GM18519 (cell line): ENCODE measurements around the gene PARVA.

Experiments used
- ATAC-seq: cut with Tn5 transposase; IDR thresholded peaks from one replicate; pipeline ENCODE4 v1.9.1; 2021; ENCODE audit warnings: mild to moderate bottlenecking, moderate library complexity; ENCODE audit not compliant: unreplicated experiment, low FRiP score

The PARVA gene

DNA sequence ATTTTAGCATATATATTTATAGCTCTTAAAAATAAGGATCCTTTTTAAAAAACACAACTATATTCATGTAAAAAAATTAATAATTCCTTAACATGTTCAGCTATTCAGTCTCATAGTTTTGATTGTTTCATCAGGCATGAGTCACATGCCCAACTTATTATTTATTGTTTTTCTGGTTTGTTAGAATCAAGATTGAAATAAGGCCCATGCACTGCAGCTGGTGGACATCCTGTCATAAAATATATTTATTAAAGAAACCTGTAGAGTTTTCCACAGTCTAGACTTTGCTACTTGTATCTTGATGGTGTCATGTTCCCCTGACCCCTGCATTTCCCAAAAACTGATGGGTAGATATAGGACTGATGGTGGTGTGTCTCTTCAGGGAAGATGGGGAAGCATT lies 77.4 kb downstream of the PARVA start:
- ATAC-seq, result no peak

DNA sequence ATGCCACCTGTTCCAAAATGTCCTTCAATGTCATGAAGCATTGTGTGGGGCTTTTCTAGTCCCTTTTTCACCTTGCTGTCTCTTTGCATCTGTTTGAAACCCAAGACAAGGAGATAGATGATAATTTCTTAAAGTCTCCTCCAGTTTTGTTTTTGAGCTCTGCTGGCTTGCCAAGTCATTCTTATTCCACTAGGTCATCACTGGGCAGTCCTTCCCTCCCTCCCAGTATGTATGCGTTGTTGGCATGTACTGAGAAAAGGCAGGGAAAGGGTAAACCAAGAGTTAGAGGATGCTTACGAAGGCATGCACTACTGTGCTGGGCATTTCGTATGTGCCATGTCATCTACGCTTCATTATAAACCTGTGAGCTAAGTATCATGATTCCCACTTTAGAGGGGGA lies 78.6 kb downstream of the PARVA start:
- ATAC-seq, result no peak

DNA sequence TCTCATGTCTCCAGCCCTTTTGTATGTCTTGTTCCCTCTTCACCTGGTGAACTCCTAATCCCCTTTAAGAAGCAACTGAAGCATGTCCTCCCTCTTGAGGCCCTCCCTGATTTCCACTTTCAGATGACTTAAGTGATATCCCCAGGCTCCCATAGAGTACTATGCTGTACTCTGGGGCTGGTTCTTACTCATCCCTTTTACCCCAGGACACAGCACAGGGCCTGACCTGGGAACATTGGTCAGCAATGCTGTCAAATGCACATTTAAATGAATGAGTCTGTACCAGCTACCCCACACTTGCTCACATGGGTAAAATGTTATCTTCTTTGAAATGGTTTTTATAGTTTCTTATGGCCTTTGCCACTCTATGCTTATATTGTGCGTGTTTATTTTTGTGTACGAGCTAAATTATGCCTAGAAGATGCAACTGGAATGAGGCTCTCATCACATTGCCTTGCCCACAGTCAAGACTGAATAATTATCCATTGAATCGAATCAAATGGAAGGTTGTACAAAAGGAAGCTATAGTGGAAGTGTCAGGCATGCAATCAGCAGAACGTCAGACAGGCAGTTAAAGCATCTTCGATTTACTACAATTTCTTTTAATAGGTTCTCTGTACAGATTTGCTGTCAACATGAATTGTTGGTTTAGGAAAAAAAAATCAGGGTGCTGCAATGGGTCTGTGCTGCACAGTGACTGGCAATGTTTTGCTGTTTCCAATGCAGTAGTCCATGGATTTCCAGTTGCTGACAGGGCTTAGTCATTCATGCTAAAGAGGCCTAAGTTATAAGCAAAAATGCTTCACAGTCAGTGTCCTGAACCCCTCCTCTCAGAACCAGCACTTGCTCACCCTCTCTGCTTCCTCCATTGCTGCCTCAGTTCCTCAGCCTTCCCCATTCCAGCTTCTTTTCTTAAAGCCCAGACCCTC lies 79.5 kb downstream of the PARVA start:
- ATAC-seq, result no peak

DNA sequence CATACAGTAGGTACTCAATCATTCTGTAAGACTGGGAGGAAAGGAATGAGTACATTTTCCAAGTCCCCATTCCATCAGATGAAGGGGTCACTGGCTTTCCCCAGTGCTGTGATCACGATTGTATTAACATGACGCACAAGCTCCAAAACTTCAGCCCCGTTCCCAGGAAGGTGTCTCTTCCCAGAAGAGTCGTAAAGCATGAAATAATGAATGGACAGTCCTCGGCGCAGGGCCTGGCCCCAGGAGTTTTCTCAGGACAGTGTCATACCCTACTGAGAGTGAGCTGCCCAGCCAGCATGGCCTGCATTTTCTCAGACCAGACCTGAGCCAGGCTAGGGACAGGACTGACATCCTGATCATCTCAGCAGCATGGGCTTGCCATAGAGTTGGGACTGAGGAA lies 80.7 kb downstream of the PARVA start:
- no peak for ATAC-seq

DNA sequence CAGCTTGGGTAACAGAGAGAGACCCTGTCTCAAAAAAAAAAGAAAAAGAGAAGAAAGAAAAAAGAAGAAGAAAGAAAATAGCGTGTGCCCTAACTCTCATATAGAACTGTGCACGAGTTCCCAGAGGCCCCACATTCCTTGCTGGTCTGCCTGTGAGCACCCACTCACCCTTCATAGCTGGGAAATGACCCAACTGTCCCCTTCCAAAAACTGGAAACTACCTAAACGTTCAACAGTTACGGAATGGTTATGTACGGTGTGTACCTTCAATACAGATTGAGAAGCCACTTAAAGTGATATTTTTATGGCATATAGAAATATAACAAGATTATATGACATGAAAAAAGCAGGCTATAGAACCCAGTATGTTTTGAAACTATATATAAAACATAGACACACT lies 82.0 kb downstream of the PARVA start:
- no peak for ATAC-seq

DNA sequence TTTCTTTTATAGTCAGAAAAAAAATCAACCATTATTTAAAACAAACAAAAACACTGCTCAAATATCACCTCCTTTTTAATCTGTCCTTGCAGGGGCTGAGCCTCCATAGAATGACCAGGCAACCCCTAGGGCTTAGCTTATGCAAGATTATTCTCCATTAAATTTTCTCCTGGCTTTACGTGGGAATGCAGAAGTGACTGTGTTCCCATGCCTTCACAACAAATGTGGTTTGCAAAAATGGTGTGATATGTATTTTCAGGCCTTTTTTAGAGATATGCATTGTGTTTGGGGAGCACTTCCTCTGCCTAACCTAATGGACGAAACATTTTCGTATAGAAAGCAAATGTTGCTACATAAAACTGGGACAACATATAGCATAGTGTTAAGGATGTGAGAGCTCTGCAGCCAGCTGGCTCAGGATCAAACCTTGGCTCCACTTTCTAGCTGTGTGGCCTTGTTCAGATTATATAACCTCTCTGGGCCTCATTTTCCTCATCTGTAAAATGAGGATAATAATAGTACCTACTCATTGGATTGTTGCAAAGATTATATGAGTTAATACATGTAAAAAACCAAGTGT lies 82.6 kb downstream of the PARVA start:
- no peak for ATAC-seq

DNA sequence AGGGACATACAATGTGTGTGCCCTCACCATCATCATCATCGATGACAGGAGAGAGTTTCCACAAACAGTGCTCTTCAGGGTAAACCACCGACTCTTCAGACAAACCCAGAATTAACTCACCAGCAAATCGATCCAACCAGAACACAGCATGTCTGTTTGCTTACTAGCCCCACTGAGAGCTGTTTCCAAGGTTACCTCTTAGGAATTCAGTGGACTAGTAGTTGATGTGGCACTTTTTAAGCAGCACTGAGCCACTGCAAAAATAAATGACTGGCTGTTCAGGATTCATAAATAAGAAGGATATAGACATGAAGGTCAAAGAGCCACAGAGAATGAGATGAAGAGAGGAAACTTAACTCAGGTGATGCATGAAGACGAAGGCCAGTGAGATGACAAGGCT lies 83.1 kb downstream of the PARVA start:
- ATAC-seq, result no peak

DNA sequence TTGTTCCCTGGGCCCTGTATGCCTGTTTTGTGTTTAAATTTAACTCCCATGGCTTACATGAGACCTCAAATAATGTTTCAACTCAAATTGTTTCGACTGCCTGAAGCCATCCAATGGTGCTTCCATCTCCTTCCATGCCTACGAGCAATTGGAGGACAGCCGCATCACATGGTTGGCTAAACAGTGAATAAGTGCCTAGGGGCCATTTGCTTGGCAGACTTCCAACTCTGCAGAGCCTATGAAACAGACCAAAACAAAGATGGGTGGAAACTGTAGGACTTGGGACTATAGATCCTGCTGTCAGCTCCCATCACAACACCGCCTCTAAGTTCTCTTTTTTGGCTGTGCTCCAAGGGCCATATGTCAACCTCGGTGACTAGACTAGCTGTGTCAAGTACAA lies 84.1 kb downstream of the PARVA start:
- no peak for ATAC-seq

DNA sequence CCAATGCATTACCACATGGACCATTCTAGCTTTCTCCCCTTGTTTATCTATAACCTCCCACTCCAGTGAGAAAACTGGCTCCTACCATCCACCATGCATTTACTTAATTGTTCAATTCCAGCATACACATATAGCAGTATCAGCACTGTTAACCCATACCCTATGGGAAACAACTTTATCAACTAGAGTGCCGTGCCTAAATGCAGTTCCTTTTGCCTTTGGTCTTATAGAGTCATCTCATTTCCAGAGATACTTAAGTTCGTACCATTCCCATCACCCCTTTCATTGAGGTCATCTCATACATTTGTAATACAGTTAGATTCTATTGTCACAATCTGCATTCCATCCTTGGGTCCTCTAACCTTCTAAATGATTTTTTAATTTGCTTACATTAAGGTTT lies 86.9 kb downstream of the PARVA start:
- no peak for ATAC-seq

DNA sequence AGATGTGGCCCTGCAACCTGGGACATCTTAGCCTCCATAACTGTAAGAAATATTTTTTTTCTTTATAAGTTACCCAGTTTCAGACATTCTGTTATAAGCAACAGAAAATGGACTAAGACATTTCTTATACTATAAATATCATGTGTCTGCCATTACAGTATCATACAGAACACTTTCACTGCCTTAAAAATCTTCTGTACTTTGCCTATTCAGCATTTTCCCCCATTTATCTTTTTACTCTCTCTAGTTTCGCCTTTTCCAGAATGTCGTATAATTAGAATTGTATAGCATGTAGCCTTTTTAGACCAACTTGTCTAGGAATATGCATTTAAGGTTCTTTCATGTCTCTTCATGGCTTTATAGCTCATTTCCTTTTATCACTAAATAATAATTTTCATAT lies 88.0 kb downstream of the PARVA start:
- no peak for ATAC-seq

DNA sequence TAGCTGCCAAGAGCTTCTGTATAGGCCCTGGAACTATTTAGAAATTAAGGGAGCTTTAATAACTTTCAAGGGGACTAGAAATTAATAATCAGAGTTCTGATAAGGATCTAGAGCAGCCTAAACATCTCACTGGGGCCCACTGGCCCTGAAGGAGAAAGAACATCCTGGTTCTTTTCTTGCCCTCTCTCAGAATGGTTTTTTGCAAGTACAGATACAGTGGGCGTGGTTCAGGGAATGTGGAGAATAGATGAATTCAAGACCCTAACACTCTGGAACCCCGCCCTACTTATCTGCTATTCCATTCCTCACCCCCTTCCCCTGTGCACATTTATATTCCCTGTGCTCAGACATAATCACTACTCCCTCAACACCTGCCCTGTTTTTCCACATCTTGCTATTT lies 90.2 kb downstream of the PARVA start:
- ATAC-seq, result no peak

DNA sequence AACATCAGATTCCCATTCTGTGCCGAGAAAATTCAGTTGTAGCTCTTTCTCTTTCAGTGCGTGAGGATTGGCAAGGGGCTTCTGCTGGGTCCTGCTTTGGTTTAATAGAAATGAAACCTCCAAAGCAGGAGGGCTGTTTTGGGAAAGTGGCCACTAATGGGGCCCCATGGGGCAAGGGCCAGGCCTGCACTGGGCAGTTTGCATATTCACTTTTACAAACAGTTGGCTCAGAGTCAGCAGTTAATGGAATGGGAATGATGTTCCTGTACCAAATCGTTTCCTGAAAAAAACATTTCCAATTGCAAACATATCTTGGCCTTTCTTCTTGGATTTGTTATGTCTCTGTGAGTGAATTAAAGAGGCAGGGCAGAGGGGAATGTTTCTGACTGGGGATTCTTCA lies 92.1 kb downstream of the PARVA start:
- ATAC-seq, result no peak

DNA sequence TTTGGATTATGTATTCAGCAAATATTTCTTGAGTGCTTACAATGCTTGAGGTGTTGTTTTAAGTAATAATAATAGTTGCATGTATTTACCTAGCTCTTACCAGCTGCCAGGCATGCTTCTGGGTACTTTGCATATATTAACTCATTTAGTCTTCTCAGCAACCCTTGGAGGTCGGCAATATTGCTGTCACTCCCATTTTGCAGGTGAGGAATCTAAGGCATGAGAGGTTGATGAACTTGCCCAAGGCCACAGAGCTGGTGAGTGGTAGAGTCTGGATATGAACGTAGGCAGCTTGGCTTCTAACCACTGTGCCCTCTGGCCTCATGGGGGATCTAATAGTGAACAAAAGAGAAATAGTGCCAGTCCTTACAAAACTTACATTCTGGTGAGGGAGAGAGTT lies 92.9 kb downstream of the PARVA start:
- ATAC-seq, result no peak

DNA sequence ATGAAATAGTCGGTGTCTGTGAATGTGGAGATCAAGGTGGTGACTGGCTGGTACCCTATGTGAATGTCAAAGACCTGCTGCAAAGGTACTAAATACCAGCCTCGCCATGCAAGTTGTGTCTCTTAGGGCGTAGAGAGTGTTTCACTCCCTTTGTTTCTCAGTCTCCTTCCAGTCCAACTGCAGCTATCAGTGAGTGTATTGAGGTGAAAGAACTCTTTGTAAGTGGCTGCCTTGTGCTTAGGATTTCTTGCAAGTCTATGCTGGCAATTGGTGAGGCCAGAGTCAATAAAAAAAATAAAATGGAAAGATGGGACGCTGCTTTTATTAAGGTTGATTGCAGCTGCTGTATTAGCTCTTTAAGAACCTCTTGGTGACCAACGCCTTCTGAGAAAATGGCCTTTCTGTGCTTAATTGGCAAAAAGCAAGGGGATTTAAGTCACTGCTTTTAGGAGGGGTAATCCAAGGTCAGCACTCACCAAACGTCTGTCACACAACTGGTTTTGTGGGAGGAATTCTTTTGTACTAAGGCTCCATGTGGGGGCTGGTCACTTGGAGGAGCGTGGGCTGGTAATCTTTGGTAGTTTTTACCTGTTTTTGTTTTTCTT lies 95.1 kb downstream of the PARVA start:
- ATAC-seq, result no peak

DNA sequence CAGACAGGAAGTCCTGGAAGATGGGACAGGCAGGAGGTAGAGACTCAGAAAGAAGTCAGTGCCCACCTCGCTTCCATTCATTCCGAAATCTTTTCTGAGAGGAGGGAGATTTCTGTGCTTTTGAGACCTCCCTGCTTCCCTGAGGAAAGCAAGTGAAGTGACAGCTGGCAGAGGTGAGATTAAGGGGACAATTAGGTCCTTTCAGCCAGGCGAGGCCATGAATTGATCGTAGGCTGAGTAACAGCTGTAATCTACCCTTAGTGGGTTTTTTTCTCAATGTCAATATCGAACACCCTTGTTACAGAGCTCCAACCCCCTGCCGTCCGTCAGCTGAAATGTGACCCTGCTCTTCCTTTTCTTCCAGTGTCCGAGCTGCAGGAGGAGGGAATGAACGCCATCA lies 96.0 kb downstream of the PARVA start:
- no peak for ATAC-seq

DNA sequence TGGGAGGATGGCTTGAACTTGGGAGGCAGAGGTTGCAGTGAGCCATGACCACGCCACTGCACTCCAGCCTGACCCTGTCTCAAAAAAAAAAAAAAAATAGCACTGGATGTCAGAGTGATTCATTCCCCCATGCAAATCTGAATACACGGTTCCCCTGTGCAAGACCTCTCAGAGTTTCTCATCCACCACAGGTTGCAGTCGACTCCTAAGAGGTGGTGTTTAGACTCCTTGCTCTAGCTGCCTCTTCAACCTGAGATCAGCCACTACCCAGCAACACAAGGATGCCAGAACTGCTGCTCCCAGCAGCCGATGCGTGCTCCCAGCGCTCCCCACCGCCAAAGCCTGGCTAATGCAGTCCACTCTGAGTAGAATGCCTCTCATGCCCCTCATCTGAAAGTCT lies 97.5 kb downstream of the PARVA start:
- ATAC-seq, result no peak

DNA sequence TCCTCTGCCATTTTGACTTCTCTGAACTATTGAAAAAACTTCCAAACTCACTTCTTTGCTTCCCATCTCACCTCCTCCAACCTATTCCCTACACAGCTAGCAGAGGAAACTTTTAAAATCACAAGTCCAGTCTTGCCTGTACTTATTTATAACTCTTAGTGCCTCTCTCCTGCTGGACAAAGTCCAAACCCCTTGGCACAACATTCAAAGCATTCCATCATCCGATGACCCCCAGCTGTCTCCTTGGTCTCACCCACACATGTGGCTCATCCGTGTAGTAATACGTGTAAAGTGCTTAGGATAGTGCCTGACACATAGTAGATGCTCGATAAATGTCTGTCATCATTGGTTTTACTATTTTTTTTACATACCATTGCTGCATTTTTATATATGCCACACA lies 101.4 kb downstream of the PARVA start:
- ATAC-seq, result no peak

DNA sequence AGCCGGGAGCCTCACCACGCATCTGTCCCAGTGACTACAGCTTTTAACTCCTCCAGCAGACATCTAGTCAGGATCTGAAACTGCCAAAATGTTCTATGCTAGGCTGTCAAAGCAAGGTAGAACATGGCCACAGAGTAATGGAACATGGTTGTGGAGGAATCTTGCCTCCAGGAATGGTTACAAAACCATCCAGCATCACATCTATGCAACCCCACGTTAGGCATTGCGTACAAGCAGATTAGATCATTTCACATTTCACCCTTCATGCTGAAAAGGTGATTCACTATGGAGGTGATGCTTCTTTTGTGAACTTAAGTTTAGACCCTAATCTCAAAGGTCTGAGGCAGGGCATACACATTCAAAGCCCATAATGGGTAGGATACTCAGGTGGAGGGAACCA lies 103.0 kb downstream of the PARVA start:
- no peak for ATAC-seq

DNA sequence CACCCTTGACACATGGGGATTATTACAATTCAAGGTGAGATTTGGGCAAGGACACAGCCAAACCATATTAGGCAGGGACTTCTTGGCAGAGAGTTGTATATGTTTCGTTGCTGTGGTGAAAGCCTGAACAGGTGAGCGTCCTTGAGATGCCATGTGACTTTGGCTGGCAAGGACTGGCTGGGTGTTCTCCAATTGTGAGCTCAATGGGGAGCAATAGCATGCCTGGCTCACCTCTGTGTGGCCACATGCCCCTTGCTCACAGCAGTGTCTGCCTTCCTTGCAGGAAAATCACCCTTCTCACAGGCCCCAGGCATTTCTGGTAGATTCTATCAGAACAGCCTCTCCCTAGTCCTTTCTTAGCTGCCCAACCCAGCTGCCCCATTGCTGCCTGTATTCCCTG lies 105.5 kb downstream of the PARVA start:
- ATAC-seq, result no peak

DNA sequence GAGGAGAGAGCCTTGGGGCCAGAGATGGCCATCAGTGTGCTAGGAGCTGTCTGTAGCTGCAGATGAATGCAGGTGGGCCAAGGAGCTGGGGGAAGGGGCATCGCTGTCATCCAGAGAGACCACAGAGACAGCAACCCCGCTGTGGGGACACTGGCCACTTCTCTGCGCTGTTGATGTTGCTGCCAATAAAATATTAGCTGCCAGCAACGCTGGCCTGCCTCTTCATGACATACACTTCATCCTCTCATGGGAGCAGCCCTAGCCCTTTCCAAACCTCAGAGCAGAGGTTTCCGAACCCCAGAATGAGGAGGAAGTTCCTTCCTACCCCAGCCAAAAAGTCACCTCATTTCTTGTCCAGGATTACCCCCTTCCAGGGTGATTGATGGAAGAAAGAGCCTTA lies 106.2 kb downstream of the PARVA start:
- no peak for ATAC-seq

DNA sequence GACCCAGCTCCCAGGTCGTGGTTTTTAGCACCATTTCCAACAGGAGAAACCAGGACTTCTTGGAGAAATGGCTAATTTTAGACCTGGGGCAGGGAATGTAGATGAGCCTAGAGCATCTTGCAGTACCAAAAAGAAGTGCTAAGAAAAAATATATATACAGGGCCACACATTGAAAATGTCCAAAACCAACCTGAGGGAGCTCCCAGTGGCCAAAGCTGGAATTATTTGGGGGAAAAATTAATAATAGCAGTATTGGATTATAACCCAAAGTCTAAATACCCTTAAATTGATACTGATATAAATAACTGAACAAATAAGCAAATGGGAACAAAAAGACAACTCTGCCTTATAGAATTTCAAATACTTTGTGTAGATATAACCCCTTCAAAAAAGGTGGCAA lies 108.0 kb downstream of the PARVA start:
- no peak for ATAC-seq

DNA sequence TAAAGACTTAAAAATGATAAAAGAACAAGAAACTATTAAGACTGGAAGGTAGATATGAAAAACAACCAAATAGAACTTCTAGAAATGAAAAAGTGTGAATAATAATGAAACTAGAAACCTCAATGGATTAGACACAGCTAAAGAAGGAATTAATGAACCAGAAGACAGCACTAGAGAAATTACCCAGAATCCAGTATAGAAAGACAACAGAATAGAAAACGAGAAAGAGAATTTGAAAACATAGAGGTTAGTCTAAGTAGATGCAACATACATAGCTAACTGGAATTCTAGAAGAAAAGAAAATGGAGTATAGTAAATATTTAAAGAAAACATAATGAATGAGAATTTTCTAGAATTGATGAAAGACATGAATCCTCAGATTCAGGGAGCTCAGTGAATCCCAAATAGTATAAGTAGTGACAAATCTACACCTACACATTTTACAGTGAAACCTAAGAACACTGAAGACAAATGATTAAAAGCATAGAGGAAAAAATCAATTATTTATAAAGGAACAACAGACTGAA lies 111.9 kb downstream of the PARVA start:
- no peak for ATAC-seq
